SK-N-SH treated with all-trans-retinoic acid at 6 μM for 48 hours (cell line): ENCODE results near the gene PDLIM7.

Source experiments
- ARNTL ChIP-seq: fragments of 450-650 bp; formaldehyde crosslinking; IDR thresholded peaks from 2 replicates; pipeline ENCODE4 v1.5.0; 2020; ENCODE audit warnings: low read depth, mild to moderate bottlenecking, moderate library complexity, borderline replicate concordance
- BACH2 ChIP-seq: fragments of 250-450 bp; sonication (Bioruptor Pico); IDR thresholded peaks from 2 replicates; pipeline ENCODE4 v1.9.0; 2021; ENCODE audit warnings: mild to moderate bottlenecking, borderline replicate concordance
- CREB5 ChIP-seq: fragments of 250-450 bp; sonication (Bioruptor Pico); IDR thresholded peaks from 2 replicates; pipeline ENCODE4 v1.5.1; 2020; ENCODE audit warnings: low read depth, mild to moderate bottlenecking, moderate library complexity
- CSDC2 ChIP-seq: fragments of 250-450 bp; sonication (Bioruptor Pico); IDR thresholded peaks from 2 replicates; pipeline ENCODE4 v1.5.0; 2020; ENCODE audit warnings: mild to moderate bottlenecking, moderate library complexity
- CSRNP3 ChIP-seq: fragments of 250-450 bp; sonication (Bioruptor Pico); IDR thresholded peaks from 2 replicates; pipeline ENCODE4 v1.5.1; 2021; ENCODE audit warnings: mild to moderate bottlenecking, moderate library complexity
- ESRRG ChIP-seq: fragments of 250-450 bp; sonication (Bioruptor Pico); IDR thresholded peaks from 2 replicates; pipeline ENCODE4 v1.6.1; 2021; ENCODE audit warnings: mild to moderate bottlenecking
- OSR1 ChIP-seq: fragments of 250-450 bp; sonication (Bioruptor Pico); IDR thresholded peaks from 2 replicates; pipeline ENCODE4 v1.8.0; 2022; ENCODE audit warnings: moderate library complexity, mild to moderate bottlenecking, inconsistent platforms
- PATZ1 ChIP-seq: fragments of 250-450 bp; sonication (Bioruptor Pico); IDR thresholded peaks from 2 replicates; pipeline ENCODE4 v1.8.0; 2020; ENCODE audit warnings: mild to moderate bottlenecking, moderate library complexity, borderline replicate concordance
- PPARA ChIP-seq: fragments of 250-450 bp; sonication (Bioruptor Pico); IDR thresholded peaks from 2 replicates; pipeline ENCODE4 v1.5.0; 2020; ENCODE audit warnings: mild to moderate bottlenecking, borderline replicate concordance
- RARB ChIP-seq: fragments of 250-450 bp; sonication (Bioruptor Pico); IDR thresholded peaks from 2 replicates; pipeline ENCODE4 v1.8.0; 2021; ENCODE audit warnings: mild to moderate bottlenecking, moderate library complexity
- SNAI2 ChIP-seq: fragments of 250-450 bp; sonication (Bioruptor Pico); IDR thresholded peaks from 2 replicates; pipeline ENCODE4 v1.5.0; 2020; ENCODE audit warnings: mild to moderate bottlenecking, moderate library complexity
- TOX ChIP-seq: fragments of 250-450 bp; sonication (Bioruptor Pico); IDR thresholded peaks from 2 replicates; pipeline ENCODE4 v1.8.0; 2021; ENCODE audit warnings: mild to moderate bottlenecking, moderate library complexity, borderline replicate concordance
- ZNF565 ChIP-seq: fragments of 450-650 bp; formaldehyde crosslinking; conservative IDR thresholded peaks from 2 replicates; pipeline ENCODE4 v1.5.0; 2020; ENCODE audit warnings: low read depth, mild to moderate bottlenecking, moderate library complexity
- ZNF70 ChIP-seq: fragments of 450-650 bp; formaldehyde crosslinking; IDR thresholded peaks from 2 replicates; pipeline ENCODE4 v1.5.0; 2020; ENCODE audit warnings: mild to moderate bottlenecking, moderate library complexity

- TF ChIP-seq ZNF565 (CRISPR knock-in tag): no peak
- TF ChIP-seq BACH2: no peak
- TF ChIP-seq CREB5 (CRISPR knock-in tag): no peak
- TF ChIP-seq PPARA (CRISPR knock-in tag): no peak
- TF ChIP-seq ESRRG (CRISPR knock-in tag): no peak
- no peak for TF ChIP-seq ARNTL (CRISPR knock-in tag)
- TF ChIP-seq PATZ1 (CRISPR knock-in tag): no peak
- TF ChIP-seq CSDC2 (CRISPR knock-in tag): no peak
- no peak for TF ChIP-seq TOX (CRISPR knock-in tag)
- no peak for TF ChIP-seq SNAI2 (CRISPR knock-in tag)
- no peak for TF ChIP-seq OSR1 (CRISPR knock-in tag)
- no peak for TF ChIP-seq CSRNP3 (CRISPR knock-in tag)
- no peak for TF ChIP-seq RARB (CRISPR knock-in tag)
- no peak for TF ChIP-seq ZNF70
Observed at GRCh38 chr5:177531209-177531940, 34.0 kb upstream of the PDLIM7 start.
